Epithelial cell of alveolus of lung (primary cell): Measurements from ENCODE around the gene LHX5. TPM values are rescaled to one million over a fixed set of nuclear protein-coding genes. Genes with fewer than 3 reads are reported as not detected.

Experiments
- total RNA-seq: library from RNA; depleted of rRNA; stranded (reverse); fragments of >200 nt; gene quantifications from 2 replicates; pipeline ENCODE4 v1.2.1, GENCODE V29; 2015

LHX5 gene
- total RNA-seq = not detected in 2 replicates

GRCh38 chr12:113471619-113472171 lies at the start of gene LHX5:
TSS of gene LHX5 (minus strand) at chr12:113471871. CDS start at chr12:113471498, 373 bp downstream.

GRCh38 chr12:113422030-113422885 lies 49.4 kb downstream of the LHX5 start, which contains the start of gene SDSL:
TSS of gene SDSL (plus strand) at chr12:113422380. CDS start at chr12:113427983, 5,603 bp downstream.

Other genes starting within 250 kb of the LHX5 start
- gene SLC8B1, start 136.8 kb downstream of the LHX5 start, total RNA-seq = 14.7 and 17.1 TPM in 2 replicates
- 39.2 and 68.9 TPM in 2 replicates for gene PLBD2, start 113.3 kb downstream of the LHX5 start, total RNA-seq
- gene SDS, start 68.0 kb downstream of the LHX5 start, total RNA-seq = not detected in 2 replicates
- 1.8 and 7.8 TPM in 2 replicates for gene SDSL, start 49.5 kb downstream of the LHX5 start, total RNA-seq